ENCODE measurements around the gene PCDHGA11. TPM values are rescaled to one million over a fixed set of nuclear protein-coding genes. Genes with fewer than 3 reads are reported as not detected.
"Not testable (repeated sequence)": the region's sequence is repeated elsewhere in the genome, so short reads cannot be mapped to it uniquely, and the experiment has no call there.

The PCDHGA11 gene
- total and polyA plus RNA-seq, 2 of the 4 experiments (the other 2 are of a cell fraction) = 5.4 to 6.9 TPM

DNA sequence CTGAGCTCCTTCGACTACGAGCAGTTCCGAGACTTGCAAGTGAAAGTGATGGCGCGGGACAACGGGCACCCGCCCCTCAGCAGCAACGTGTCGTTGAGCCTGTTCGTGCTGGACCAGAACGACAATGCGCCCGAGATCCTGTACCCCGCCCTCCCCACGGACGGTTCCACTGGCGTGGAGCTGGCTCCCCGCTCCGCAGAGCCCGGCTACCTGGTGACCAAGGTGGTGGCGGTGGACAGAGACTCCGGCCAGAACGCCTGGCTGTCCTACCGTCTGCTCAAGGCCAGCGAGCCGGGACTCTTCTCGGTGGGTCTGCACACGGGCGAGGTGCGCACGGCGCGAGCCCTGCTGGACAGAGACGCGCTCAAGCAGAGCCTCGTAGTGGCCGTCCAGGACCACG, 11.5 kb downstream of the PCDHGA11 start:
- H3K27ac ChIP-seq (ENCODE audit: insufficient read depth, low read length); H3K9me1 ChIP-seq (ENCODE audit: insufficient read depth, low read length); H4K20me1 ChIP-seq (ENCODE audit: insufficient read depth, low read length); ATAC-seq (ENCODE audit: low read depth); in situ Hi-C loops (cut with MboI; ENCODE audit: low sequenced_read_pairs); H3K9ac ChIP-seq (ENCODE audit: low read depth, low read length); H3K18ac ChIP-seq (ENCODE audit: low read depth, low read length); H2BK120ac ChIP-seq (ENCODE audit: low read depth, low read length); BruUV-seq (replicated peaks); H4K5ac ChIP-seq (ENCODE audit: low read depth, low read length); H3K4me3 ChIP-seq (ENCODE audit: insufficient read depth, low read depth, low read length); H4K91ac ChIP-seq (ENCODE audit: insufficient read depth, low read depth, low read length); H3K56ac ChIP-seq (ENCODE audit: extremely low read depth, insufficient read depth, low read length); H2BK5ac ChIP-seq (ENCODE audit: low read depth, low read length, poor library complexity, severe bottlenecking); H3K27me3 ChIP-seq (ENCODE audit: control insufficient read depth, insufficient read depth, low read length); H3K4ac ChIP-seq (ENCODE audit: low read depth, low read length); H2BK20ac ChIP-seq (ENCODE audit: low read depth, low read length); H3K23ac ChIP-seq (ENCODE audit: low read depth, low read length); DNase-seq; H3K4me2 ChIP-seq (ENCODE audit: low read depth, low read length); H4K8ac ChIP-seq (ENCODE audit: low read depth in 2 of 2, low read length in 2 of 2); H2BK15ac ChIP-seq (ENCODE audit: low read depth, low read length); dilution Hi-C loops (cut with HindIII; ENCODE audit: low sequenced_read_pairs, unreplicated experiment); H3K14ac ChIP-seq (replicated peaks; ENCODE audit: low read depth, low read length); POLR2A ChIA-PET (ENCODE audit: unreplicated experiment); H3K4me1 ChIP-seq (ENCODE audit: control insufficient read depth, insufficient read depth, low read length); H2AK5ac ChIP-seq (ENCODE audit: low read depth, low read length): not testable (repeated sequence)
- Histone ChIP-seq H3K79me1 (ENCODE audit: low read depth in 1 of 2, low read length in 2 of 2) (peaks cover 17 to 20% of the 10 kb centered on the region in 2 experiments; a peak in 3 of 4 replicates), H3K36me3 (ENCODE audit: control insufficient read depth, insufficient read depth, low read length) (peaks cover 15% of the 10 kb centered on the region; the same call in 1 of the 2 replicates), H3K9me3 (ENCODE audit: control insufficient read depth, insufficient read depth, low read length) (peaks cover 31% of the 10 kb centered on the region; the same call in 1 of the 2 replicates), H2AK9ac (replicated peaks; ENCODE audit: low read depth, low read length, poor library complexity) (peak overlapping the region; percentile 31), H2AFZ (replicated peaks; ENCODE audit: low read length, poor library complexity) (peak overlapping the region; percentile 49)
- intact Hi-C loops (cut with micrococcal nuclease) = loop anchor here (5.0 kb wide), 1 partner anchor 45 kb away; the partner anchor contains the start of gene PCDHGC3
- WGBS, 2 experiments (ENCODE audit: extremely low coverage in 2 of 2, insufficient read length in 1 of 2) = 56% methylated on average over 15 of the region's 38 CpGs; no CpG with 5 or more reads in 1 of the 2 experiments
- CTCF ChIA-PET = interaction anchor here (0.6 kb wide), 1 partner anchor 74 kb away, joined by 3 read pairs; no protein-coding TSS in a partner anchor

DNA sequence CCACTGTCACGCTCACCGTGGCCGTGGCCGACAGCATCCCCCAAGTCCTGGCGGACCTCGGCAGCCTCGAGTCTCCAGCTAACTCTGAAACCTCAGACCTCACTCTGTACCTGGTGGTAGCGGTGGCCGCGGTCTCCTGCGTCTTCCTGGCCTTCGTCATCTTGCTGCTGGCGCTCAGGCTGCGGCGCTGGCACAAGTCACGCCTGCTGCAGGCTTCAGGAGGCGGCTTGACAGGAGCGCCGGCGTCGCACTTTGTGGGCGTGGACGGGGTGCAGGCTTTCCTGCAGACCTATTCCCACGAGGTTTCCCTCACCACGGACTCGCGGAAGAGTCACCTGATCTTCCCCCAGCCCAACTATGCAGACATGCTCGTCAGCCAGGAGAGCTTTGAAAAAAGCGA, 11.9 kb downstream of the PCDHGA11 start:
- H3K27ac ChIP-seq (ENCODE audit: insufficient read depth, low read length); H2BK20ac ChIP-seq (ENCODE audit: low read depth, low read length); H3K4ac ChIP-seq (ENCODE audit: low read depth, low read length); H2AK9ac ChIP-seq (replicated peaks; ENCODE audit: low read depth, low read length, poor library complexity); H3K23ac ChIP-seq (ENCODE audit: low read depth, low read length); in situ Hi-C loops (cut with MboI; ENCODE audit: low sequenced_read_pairs); H4K20me1 ChIP-seq (ENCODE audit: insufficient read depth, low read length); BruUV-seq (replicated peaks); H3K56ac ChIP-seq (ENCODE audit: extremely low read depth, insufficient read depth, low read length); H3K18ac ChIP-seq (ENCODE audit: low read depth, low read length); DNase-seq; H3K4me1 ChIP-seq (ENCODE audit: control insufficient read depth, insufficient read depth, low read length); dilution Hi-C loops (cut with HindIII; ENCODE audit: low sequenced_read_pairs, unreplicated experiment); H2BK120ac ChIP-seq (ENCODE audit: low read depth, low read length); H2AK5ac ChIP-seq (ENCODE audit: low read depth, low read length); H3K9me1 ChIP-seq (ENCODE audit: insufficient read depth, low read length); H4K91ac ChIP-seq (ENCODE audit: insufficient read depth, low read depth, low read length); H4K5ac ChIP-seq (ENCODE audit: low read depth, low read length); POLR2A ChIA-PET (ENCODE audit: unreplicated experiment); ATAC-seq (ENCODE audit: low read depth); H3K4me2 ChIP-seq (ENCODE audit: low read depth, low read length); H3K4me3 ChIP-seq (ENCODE audit: insufficient read depth, low read depth, low read length); H3K9ac ChIP-seq (ENCODE audit: low read depth, low read length); H2BK5ac ChIP-seq (ENCODE audit: low read depth, low read length, poor library complexity, severe bottlenecking); H3K27me3 ChIP-seq (ENCODE audit: control insufficient read depth, insufficient read depth, low read length); H2AFZ ChIP-seq (replicated peaks; ENCODE audit: low read length, poor library complexity); H2BK15ac ChIP-seq (ENCODE audit: low read depth, low read length); H4K8ac ChIP-seq (ENCODE audit: low read depth in 2 of 2, low read length in 2 of 2); H3K14ac ChIP-seq (replicated peaks; ENCODE audit: low read depth, low read length): not testable (repeated sequence)
- Histone ChIP-seq H3K79me1 (ENCODE audit: low read depth in 1 of 2, low read length in 2 of 2) (peaks cover 18% of the 10 kb centered on the region in 2 experiments; a peak in 3 of 4 replicates), H3K36me3 (ENCODE audit: control insufficient read depth, insufficient read depth, low read length) (peaks cover 11% of the 10 kb centered on the region; the same call in 1 of the 2 replicates), H3K9me3 (ENCODE audit: control insufficient read depth, insufficient read depth, low read length) (peaks cover 27% of the 10 kb centered on the region; the same call in 1 of the 2 replicates)
- intact Hi-C loops (cut with micrococcal nuclease) = loop anchor here (5.0 kb wide), 1 partner anchor 45 kb away; the partner anchor contains the start of gene PCDHGC3
- CTCF ChIA-PET = interaction anchor here (0.6 kb wide), 1 partner anchor 73 kb away, joined by 3 read pairs; no protein-coding TSS in a partner anchor
- WGBS, 2 experiments (ENCODE audit: extremely low coverage in 2 of 2, insufficient read length in 1 of 2) = 47% methylated on average over 8 of the region's 29 CpGs; no CpG with 5 or more reads in 1 of the 2 experiments
